ENCODE results near the gene PREPL. TPM values are rescaled to one million over a fixed set of nuclear protein-coding genes. Genes with fewer than 3 reads are reported as not detected.
"Not testable (repeated sequence)": the region's sequence is repeated elsewhere in the genome, so short reads cannot be mapped to it uniquely, and the experiment has no call there.

The PREPL gene
- total RNA-seq, 2 donors from 2014 or later, result 70.4 to 77.4 TPM

DNA sequence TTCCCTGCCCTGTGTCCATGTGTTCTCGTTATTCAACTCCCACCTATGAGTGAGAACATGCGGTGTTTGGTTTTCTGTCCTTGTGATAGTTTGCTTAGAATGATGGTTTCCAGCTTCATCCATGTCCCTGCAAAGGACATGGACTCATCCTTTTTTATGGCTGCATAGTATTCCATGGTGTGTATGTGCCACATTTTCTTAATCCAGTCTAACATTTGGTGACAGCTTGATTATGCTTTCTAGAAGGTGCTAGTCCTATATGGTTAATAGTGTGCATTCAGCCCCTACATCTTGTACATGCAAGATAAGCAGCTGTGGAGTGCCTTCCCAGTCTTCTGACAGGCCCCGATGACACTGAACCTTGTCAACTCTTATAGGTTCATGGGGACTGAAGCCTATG, 57.5 kb downstream of the PREPL start:
- ATAC-seq; intact Hi-C loops (cut with DNase I); DNase-seq: not testable (repeated sequence)

GRCh38 chr2:44301111-44301510, 60.2 kb downstream of the PREPL start:
- no peak for ATAC-seq
- no peak for DNase-seq
- intact Hi-C loops (cut with DNase I), result no loop called here

- ATAC-seq (no peak), DNase-seq (no peak)
- intact Hi-C loops (cut with DNase I), result loop anchor here in 1 of 2 donors (10.0 kb wide), 1 partner anchor 215 kb away; no protein-coding TSS in a partner anchor
Observed at GRCh38 chr2:44299635-44300034, 61.7 kb downstream of the PREPL start.

- ATAC-seq, result no peak
- intact Hi-C loops (cut with DNase I), result loop anchor here in 1 of 2 donors (10.0 kb wide), 1 partner anchor 213 kb away; no protein-coding TSS in a partner anchor
- DNase-seq, result no peak
Observed at GRCh38 chr2:44297431-44297830, 63.9 kb downstream of the PREPL start.

- ATAC-seq, result no peak
- DNase-seq, result no peak
- intact Hi-C loops (cut with DNase I), result loop anchor here in 1 of 2 donors (10.0 kb wide), 1 partner anchor 212 kb away; no protein-coding TSS in a partner anchor
Observed at GRCh38 chr2:44296653-44297052, 64.6 kb downstream of the PREPL start.

DNA sequence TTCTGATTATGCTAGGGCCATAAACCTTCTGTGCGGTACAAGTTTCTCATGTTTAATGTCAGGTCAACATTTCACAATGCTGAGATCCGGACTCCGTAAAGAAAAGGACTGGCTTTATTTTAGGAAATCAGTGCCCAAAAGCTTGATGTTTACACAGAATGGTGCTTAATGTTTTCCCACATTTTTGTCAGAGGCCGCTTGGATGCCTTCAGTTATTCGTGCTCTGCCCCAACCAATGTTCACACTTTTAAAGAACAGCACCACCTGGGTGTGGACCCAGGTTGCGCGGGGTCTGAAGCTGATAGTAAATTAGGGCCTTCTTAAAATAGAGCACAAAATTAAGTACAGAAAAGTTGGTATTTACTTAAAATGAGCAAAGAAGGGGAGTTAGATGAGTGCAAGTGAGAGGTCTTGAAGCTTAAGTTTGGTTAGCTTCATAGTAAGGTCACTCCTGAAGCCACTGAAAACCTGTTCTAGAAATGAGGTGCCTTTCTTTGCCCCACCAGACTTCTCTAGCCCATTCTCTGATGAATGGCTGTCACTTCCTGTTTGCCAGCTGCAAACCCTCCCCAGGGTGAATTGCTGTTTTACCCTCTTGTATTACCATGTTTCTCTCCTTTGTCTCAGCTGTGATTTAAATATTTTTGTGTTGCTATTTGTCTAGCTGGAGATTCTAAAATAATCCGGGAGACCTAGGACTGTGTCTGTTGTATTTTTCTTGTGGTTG, 65.5 kb downstream of the PREPL start:
- no peak for ATAC-seq
- DNase-seq, result no peak
- intact Hi-C loops (cut with DNase I), result loop anchor here in 1 of 2 donors (10.0 kb wide), 1 partner anchor 211 kb away; no protein-coding TSS in a partner anchor

- intact Hi-C loops (cut with DNase I), result loop anchor here in 1 of 2 donors (10.0 kb wide), 1 partner anchor 210 kb away; no protein-coding TSS in a partner anchor
- ATAC-seq (no peak), DNase-seq (no peak)
Observed at GRCh38 chr2:44295113-44295512, 66.2 kb downstream of the PREPL start.

DNA sequence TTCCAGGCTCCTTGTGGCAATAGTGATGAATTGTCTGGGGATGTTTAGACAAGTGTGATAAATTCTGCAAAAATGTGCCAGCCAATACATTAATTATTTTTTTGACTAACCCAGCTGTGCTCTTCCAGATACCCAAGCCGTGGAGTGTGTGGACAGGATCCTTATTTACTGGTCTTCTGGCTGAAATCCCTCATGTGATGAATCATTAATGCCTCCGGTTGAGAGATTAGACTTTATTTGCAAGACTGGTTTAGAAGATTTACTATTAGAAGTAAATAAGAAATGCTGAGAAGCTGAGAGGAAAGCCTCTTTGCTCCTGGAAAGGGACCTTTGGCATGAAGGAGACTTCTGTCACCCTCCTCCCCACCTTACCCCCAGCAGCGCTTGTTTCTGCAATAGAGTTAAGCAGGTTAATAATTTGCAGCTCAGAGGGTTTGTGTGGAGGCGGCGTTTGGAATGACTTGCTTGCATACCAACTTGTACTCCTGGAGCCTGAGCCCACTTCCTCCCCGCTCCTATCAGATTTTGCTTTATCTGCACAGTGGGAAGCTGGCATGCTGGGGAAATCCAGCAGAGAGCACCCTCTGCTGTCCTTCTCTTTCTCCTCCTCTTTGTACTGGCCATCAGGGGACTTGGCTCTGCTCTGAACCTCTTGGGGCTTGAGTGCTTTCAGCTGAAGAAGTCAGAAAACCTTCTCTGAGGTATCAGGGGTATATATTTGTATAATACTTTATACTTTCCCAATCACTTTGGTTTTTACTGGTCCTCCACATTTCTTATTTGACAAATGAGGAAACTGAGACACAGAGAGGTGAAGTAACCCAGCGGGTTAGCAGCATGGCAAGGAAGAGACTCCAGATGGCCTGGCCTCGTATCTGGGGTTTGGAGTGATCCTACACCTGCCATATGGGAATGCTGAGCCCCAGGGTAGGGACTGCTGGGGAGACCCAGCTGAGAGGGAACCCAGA, 69.7 kb downstream of the PREPL start:
- ATAC-seq (peak; percentile 87 to 92), DNase-seq (no peak)
- intact Hi-C loops (cut with DNase I), result loop anchor here in 1 of 2 donors (10.0 kb wide), 1 partner anchor 207 kb away; no protein-coding TSS in a partner anchor

DNA sequence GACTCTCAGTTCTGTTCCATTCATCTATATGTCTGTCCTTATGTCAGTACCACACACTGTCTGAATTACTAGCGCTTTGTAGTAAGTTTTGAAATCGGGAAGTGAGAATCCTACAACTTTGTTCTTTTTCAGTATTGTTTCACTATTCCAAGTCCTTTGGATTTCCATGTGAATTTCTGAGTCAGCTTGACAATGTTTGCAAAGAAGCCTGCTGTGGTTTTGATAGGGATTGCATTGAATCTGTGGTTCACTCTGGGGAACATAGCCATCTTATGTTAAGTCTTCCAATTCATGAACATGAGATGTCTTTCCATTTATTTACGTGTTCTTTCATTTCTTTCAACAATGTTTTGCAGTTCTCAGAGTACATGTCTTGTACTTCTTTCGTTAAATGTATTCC, 71.0 kb downstream of the PREPL start:
- DNase-seq (no peak), ATAC-seq (no peak)
- intact Hi-C loops (cut with DNase I), result loop anchor here in 1 of 2 donors (10.0 kb wide), 1 partner anchor 205 kb away; no protein-coding TSS in a partner anchor

DNA sequence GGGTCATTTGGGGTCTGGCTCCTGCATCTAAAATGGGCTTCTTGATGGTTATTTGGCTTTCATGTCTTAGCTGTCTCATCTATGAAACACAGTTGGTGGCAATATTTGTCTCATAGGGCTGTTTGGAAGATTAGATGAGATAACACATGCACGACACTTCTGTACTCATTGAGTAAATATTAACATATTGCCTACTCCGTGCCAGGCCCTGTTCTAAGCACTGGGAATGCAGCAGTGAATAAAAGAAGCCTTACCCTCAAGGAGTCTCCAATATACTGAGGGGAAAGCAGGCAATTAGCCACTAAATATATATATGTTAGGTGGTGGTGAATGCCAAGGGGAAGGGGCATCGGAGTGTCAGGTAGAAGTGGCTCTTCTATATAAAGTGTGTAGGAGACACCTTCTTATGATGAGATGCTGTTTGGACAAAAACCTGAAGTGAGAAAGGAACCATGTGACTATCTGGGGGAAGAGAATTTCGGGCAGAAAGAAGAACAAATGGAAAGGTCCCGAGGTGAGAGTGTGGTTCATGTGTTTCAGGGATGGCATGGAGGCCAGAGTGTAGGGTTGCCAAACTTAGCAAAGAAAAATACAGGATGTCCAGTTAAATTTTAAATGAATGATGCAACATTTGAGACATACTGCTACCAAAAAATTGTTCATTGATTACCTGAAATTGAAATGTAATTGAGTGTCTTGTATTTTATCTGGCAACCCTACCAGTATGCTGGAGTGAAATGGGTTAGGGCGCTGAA, 74.2 kb downstream of the PREPL start:
- DNase-seq (no peak), ATAC-seq (no peak)

GRCh38 chr2:44286119-44286883, 75.0 kb downstream of the PREPL start:
- no peak for ATAC-seq
- DNase-seq, result no peak
- intact Hi-C loops (cut with DNase I), result no loop called here

More for the DNA sequence above, 74.2 kb downstream of the PREPL start:
- intact Hi-C loops (cut with DNase I), result no loop called here

DNA sequence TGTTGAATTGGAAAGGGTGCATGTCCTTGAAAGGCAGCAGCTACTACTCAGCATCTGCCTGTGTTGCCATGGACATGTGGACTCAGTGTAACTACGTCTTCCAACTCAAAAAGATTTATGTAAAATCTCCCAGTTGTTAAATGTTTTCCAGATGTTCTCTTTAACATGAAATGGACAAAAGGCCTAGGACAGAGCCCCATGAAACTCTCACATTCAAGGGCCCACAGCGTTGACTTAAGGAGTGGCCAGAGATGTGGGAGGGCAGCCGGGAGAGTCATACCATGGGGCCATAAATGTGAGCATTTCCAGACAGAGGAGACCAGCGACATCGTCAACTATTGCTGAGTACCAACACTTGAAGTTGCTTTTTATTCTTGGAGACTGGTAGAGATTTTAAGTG, 76.1 kb downstream of the PREPL start:
- ATAC-seq, result no peak
- DNase-seq, result no peak
- intact Hi-C loops (cut with DNase I), result no loop called here

GRCh38 chr2:44283116-44283666, 78.1 kb downstream of the PREPL start:
- peak in 1 of 2 donors; percentile 53 for ATAC-seq
- DNase-seq, result no peak
- intact Hi-C loops (cut with DNase I), result no loop called here

- DNase-seq (no peak), ATAC-seq (no peak)
- intact Hi-C loops (cut with DNase I), result no loop called here
Observed at GRCh38 chr2:44280869-44281268, 80.4 kb downstream of the PREPL start.

DNA sequence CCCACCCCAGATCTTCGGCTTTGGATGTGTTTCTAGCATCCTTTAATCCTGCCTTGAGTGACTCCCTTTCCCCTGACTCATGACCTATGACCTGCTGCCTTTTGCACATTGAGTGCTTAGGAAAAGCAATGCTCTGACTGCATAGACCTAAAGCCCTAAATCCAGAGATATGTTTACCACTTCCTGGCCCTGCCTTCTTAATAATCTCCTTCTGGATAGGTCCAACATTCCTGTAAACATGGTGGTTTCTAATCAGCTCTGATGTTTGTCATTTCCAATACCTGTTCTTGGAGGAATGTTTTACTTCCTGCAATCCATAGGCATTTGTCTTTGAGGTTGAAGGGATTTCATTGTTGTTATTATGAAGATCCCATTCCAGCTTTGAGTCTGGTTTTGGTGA, 83.8 kb downstream of the PREPL start:
- DNase-seq, result no peak
- no peak for ATAC-seq
- intact Hi-C loops (cut with DNase I), result no loop called here

DNA sequence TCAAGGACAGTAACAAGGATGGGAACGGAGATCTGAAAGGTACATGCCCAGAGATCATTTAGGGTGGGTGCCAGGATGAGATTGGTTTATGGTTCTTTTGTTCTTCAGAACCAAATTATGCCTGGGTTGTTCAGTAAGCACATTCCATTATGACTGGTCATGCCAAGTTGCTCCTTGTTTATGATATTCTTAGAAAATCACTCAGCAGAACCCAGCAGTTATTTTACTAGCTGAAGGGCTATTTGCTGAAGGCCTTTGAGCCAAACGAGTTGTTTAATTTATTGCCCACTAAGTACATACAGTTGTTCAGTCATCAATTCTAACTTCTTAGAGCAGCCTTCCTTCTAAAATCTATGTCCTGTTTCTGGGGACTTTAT, 85.4 kb downstream of the PREPL start:
- no peak for ATAC-seq
- no peak for DNase-seq
- intact Hi-C loops (cut with DNase I), result no loop called here

DNA sequence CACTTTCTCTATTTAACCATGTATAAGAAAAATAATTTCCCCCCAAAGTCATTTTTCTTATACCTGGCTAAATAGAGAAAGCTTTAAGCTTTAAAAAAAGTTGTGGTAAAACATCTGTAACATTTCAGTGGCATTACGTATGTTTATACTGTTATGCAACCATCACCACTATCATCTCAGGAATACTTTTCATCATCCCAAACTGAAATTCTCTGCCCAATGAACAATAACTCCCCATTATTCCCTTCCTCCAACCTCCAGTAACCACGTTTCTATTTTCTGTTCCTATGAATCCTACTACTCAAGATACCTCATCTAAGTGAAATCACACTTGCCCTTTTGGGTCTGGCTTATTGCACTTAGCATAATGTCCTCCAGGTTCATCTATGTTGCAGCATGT, 87.7 kb downstream of the PREPL start:
- peak in 1 of 2 donors; percentile 46 for ATAC-seq
- DNase-seq, result no peak
- intact Hi-C loops (cut with DNase I), result no loop called here

- intact Hi-C loops (cut with DNase I), result no loop called here
- DNase-seq (no peak), ATAC-seq (no peak)
Observed at GRCh38 chr2:44273076-44273475, 88.2 kb downstream of the PREPL start.

Measured in left cardiac atrium (tissue), 4 donors.